ENCODE measurements around the gene C19orf81. TPM values are rescaled to one million over a fixed set of nuclear protein-coding genes. Genes with fewer than 3 reads are reported as not detected.

The C19orf81 gene
- total and polyA plus RNA-seq, 7 donors, result not detected

DNA sequence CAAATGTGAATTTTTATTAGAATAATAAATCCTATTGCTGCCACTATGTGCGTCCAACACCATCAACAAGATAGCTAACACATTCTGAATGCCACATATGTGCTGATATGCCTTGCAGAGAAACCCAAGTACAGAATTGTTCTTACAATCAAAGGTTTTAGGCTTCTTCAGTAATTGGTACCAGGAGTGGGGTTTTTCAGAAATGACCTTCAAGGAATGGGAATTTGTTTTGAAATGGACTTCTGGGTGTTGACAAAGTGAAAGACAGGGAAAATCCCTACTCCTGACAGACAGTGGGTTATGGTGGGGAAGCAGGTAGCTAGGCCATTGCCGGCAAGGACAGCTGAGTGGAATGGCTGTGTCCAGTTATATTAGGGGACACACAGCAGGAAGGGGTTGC is 15.3 kb upstream of the C19orf81 start:
- Histone ChIP-seq H3K9me3 (peaks cover 0 to 16% (median 8%) of the 10 kb centered on the region in 4 donors), H3K27me3 (peaks cover 0 to 43% (median 36%) of the 10 kb centered on the region in 3 donors), H3K36me3 (no peaks in the 10 kb centered on the region), H3K27ac (no peak overlapping the region), H3K4me3 (no peak overlapping the region), H3K4me1 (peaks cover 0 to 3% (median 1%) of the 10 kb centered on the region in 4 donors)
- no peak for TF ChIP-seq EP300 (IDR thresholded peaks at IDR 0.05)
- no peak for TF ChIP-seq POLR2A (IDR thresholded peaks at IDR 0.05)
- no peak for TF ChIP-seq POLR2AphosphoS5 (IDR thresholded peaks at IDR 0.05)
- TF ChIP-seq, protein P1, sequence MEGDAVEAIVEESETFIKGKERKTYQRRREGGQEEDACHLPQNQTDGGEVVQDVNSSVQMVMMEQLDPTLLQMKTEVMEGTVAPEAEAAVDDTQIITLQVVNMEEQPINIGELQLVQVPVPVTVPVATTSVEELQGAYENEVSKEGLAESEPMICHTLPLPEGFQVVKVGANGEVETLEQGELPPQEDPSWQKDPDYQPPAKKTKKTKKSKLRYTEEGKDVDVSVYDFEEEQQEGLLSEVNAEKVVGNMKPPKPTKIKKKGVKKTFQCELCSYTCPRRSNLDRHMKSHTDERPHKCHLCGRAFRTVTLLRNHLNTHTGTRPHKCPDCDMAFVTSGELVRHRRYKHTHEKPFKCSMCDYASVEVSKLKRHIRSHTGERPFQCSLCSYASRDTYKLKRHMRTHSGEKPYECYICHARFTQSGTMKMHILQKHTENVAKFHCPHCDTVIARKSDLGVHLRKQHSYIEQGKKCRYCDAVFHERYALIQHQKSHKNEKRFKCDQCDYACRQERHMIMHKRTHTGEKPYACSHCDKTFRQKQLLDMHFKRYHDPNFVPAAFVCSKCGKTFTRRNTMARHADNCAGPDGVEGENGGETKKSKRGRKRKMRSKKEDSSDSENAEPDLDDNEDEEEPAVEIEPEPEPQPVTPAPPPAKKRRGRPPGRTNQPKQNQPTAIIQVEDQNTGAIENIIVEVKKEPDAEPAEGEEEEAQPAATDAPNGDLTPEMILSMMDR (IDR thresholded peaks at IDR 0.05), result no peak
- 90 to 94% methylated on average over 2 of the region's 2 CpGs for WGBS, 2 donors
- no peak for DNase-seq
- intact Hi-C loops (cut with DNase I), result no loop called here

DNA sequence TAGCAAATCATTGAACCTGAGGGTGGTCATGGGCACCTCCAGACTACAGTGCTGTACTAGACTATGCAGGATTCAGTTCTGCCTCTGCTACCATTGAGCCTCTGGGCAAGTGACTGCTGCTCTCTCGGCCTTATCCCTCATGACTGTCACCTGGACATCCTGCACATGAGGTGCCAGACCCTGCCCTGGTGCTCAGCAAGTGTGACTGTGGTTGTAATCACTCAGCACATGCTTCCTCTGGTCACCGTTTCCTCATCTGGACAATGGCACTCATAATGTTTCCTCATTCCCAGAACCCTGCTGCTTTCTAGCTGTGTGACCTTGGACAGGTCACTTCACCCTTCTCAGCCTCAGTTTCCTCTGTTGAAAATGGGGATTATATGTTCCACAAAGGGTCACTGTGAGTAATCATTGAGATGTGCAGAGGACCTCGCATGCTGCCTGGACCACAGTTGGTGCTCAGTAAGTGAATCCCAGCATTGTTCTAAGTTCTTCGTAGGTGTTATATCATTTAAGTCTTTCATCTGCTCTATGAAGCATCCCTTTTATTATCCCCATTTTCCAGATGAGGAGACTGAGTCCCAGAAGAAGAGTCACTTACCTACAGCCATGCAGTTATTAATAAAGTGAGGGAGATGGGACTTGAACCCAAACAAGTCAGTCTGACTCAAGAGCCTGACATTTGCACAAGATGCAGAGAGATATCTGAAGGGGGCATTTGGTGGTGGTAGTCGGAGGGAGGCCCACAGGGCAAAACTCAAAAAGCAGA is 12.7 kb upstream of the C19orf81 start:
- no peak overlapping the region for H3K27ac ChIP-seq
- WGBS, 2 donors, result 68% methylated on average over 5 of the region's 5 CpGs
- peaks cover 0 to 13% (median 7%) of the 10 kb centered on the region in 4 donors for H3K4me1 ChIP-seq
- peaks cover 0 to 16% (median 8%) of the 10 kb centered on the region in 4 donors for H3K9me3 ChIP-seq
- no peaks in the 10 kb centered on the region for H3K36me3 ChIP-seq
- intact Hi-C loops (cut with DNase I), result no loop called here
- no peak overlapping the region for H3K4me3 ChIP-seq
- no peak for DNase-seq
- peaks cover 0 to 48% (median 47%) of the 10 kb centered on the region in 3 donors for H3K27me3 ChIP-seq
- no peak for TF ChIP-seq POLR2A (IDR thresholded peaks at IDR 0.05)
- TF ChIP-seq POLR2AphosphoS5 (IDR thresholded peaks at IDR 0.05), result no peak
- TF ChIP-seq, protein P1 (IDR thresholded peaks at IDR 0.05), result no peak
- no peak for TF ChIP-seq EP300 (IDR thresholded peaks at IDR 0.05)

DNA sequence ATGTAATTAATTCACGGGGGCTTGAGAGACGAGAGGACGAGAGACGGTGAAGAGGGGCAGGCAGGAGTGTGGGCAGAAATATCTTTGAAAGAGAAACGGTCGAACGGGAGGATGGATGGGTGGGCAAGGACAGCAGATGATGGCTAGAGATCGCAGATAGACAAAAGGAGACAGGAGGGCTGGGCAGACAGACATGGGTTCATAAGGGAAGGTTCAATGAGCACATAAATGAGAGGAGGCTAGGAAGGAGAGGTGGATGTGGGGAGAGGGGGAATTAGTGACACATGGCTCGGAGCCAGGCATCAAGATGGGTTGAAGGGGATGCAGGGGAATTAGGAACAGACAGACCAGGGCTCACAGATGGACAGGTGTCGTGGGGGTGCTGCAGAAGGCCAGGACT is 10.6 kb upstream of the C19orf81 start:
- Histone ChIP-seq H3K4me3 (no peak overlapping the region), H3K4me1 (peaks cover 0 to 13% (median 7%) of the 10 kb centered on the region in 4 donors), H3K27ac (no peak overlapping the region), H3K27me3 (peaks cover 0 to 54% (median 49%) of the 10 kb centered on the region in 3 donors), H3K36me3 (no peaks in the 10 kb centered on the region), H3K9me3 (peaks cover 0 to 11% (median 7%) of the 10 kb centered on the region in 4 donors)
- 46 to 50% methylated on average over 10 of the region's 10 CpGs for WGBS, 2 donors
- no peak for DNase-seq
- TF ChIP-seq POLR2A (IDR thresholded peaks at IDR 0.05), result no peak
- TF ChIP-seq, protein P1 (IDR thresholded peaks at IDR 0.05), result no peak
- TF ChIP-seq POLR2AphosphoS5 (IDR thresholded peaks at IDR 0.05), result no peak
- TF ChIP-seq EP300 (IDR thresholded peaks at IDR 0.05), result no peak
- intact Hi-C loops (cut with DNase I), result no loop called here

DNA sequence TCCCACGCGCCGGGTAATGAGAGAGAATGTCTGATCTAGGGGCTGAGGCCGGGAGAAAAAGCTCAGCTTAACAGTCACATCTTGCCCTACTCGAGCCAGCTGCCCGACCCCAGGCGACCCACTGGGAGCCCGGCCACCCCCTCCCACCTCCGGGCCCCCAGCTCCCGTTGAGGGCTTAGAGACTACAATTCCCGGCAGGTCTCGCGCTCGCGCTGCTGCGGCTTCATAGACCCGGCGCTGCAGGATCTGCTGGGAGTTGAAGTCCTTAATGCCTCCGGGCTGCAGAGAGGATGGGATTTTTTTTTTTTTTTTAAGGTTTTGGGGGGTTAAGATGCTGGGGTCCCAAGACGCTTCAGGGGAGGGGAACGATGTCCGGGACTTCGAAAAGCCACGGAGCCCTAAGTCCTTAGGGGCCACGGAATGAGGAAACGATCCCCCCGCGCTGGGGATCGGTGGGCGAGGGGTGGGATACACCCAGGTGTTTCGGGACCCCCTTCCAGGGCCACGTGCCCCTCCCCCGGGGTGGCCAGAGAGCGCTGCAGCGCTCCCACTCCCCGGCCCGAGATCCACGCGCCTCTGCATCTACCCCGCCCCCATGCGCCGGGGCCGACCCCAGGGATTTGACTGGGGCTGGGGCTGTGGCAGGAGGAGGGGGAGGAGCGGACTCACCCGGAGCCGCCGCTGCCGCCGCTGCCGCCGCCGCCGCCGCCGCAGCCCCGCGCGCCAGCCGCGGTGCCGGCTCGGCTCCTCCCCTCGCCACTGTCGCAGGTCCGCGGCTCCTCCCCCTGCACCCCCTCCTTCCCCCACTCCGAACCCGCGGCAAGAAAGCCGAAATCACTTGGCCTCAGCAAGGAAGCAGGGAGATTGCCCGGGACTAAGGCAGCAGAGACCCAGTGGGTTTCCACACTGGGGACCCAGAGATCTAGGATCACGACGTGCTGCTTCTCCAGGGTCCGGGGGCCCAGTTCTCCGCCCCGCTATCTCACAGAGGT is 9.8 kb upstream of the C19orf81 start, which contains the start of gene SYT3:
SYT3 (minus strand) TSS at position 761 of the 992 bp plus-strand sequence. CDS start 2,470 bp downstream, outside the sequence.
- peaks cover 0 to 54% (median 49%) of the 10 kb centered on the region in 3 donors for H3K27me3 ChIP-seq
- no peaks in the 10 kb centered on the region for H3K36me3 ChIP-seq
- peak within 1 kb of the TSS; percentile 26 to 64 (median 49) for H3K4me3 ChIP-seq
- H3K9me3 ChIP-seq, result peaks cover 0 to 4% (median 1%) of the 10 kb centered on the region in 4 donors
- intact Hi-C loops (cut with DNase I), result no loop called here
- WGBS, 2 donors, result 4 to 9% methylated on average over 75 to 76 of the region's 76 CpGs
- TF ChIP-seq EP300 (IDR thresholded peaks at IDR 0.05), result no peak
- no peak for TF ChIP-seq POLR2A (IDR thresholded peaks at IDR 0.05)
- TF ChIP-seq, protein P1 (IDR thresholded peaks at IDR 0.05), result no peak
- TF ChIP-seq POLR2AphosphoS5 (IDR thresholded peaks at IDR 0.05), result no peak
- peak; percentile 74 for DNase-seq
- peaks cover 0 to 13% (median 7%) of the 10 kb centered on the region in 4 donors for H3K4me1 ChIP-seq
- H3K27ac ChIP-seq, result peak within 1 kb of the TSS in 1 of 4 donors; percentile 46

All from sigmoid colon (tissue), 7 donors.